Measurements from ENCODE around the gene SPRY4. TPM values are rescaled to one million over a fixed set of nuclear protein-coding genes. Genes with fewer than 3 reads are reported as not detected.

Gene SPRY4
- total and polyA plus RNA-seq, 2 of the 13 experiments (the other 11 are each of a cell fraction or from before 2014, with no cell fraction given) = 8.9 to 17.8 TPM

- ATAC-seq (no peak), FAIRE-seq (no peak), DNase-seq (ENCODE audit: low spot score) (no peak)
- peaks cover 4% of the 10 kb centered on the region for H3K79me2 ChIP-seq (ENCODE audit: insufficient read depth, low read length)
- no peak overlapping the region for H3K9ac ChIP-seq (ENCODE audit: insufficient read depth, low read depth, low read length)
- H3K4me2 ChIP-seq (ENCODE audit: low read depth, low read length) = no peak overlapping the region
- no peaks in the 10 kb centered on the region for H3K27me3 ChIP-seq (ENCODE audit: control insufficient read depth in 1 of 2, insufficient read depth in 2 of 2, low read length in 2 of 2)
- ChIA-PET POLR2A (no interaction called here), CTCF (ENCODE audit: low intra/inter-chr PET ratio, low total read pairs) (no interaction called here)
- H3K9me3 ChIP-seq (ENCODE audit: low read length) = no peaks in the 10 kb centered on the region
- peaks cover 0 to 4% of the 10 kb centered on the region in 2 experiments; a peak in 4 of 5 replicates for H3K36me3 ChIP-seq (replicated peaks in 1 of 2; ENCODE audit: control insufficient read depth in 1 of 2, insufficient read depth in 2 of 2, low read length in 2 of 2)
- no TSS peak for BruUV-seq (replicated peaks)
- H3K4me3 ChIP-seq (replicated peaks in 1 of 3; ENCODE audit: insufficient read depth in 1 of 3, low read depth in 2 of 3, low read length in 3 of 3) = no peak overlapping the region
- no peaks in the 10 kb centered on the region for H4K20me1 ChIP-seq (ENCODE audit: insufficient read depth, low read length)
- in situ Hi-C loops (cut with HindIII; ENCODE audit: extremely low pct_ligation_motif_present, low pct_unique_long_range_greater_than_20kb) = loop anchor here (5.0 to 25.0 kb wide), 2 partner anchors 143 to 242 kb away; no protein-coding TSS in a partner anchor
- WGBS (ENCODE audit: low lambda C conversion rate) = 92% methylated on average over 3 of the region's 3 CpGs
- no peak overlapping the region for H3K27ac ChIP-seq (ENCODE audit: extremely low read length, insufficient read depth, low read length)
- H3K4me1 ChIP-seq (ENCODE audit: insufficient read depth, low read length) = peaks cover 33% of the 10 kb centered on the region
- intact Hi-C loops (cut with micrococcal nuclease; ENCODE audit: unreplicated experiment) = no loop called here
- no peak for TF ChIP-seq GPN1 (CRISPR knock-in tag; IDR thresholded peaks at IDR 0.05; ENCODE audit: borderline replicate concordance)
- TF ChIP-seq ZNF550 (CRISPR knock-in tag; IDR thresholded peaks at IDR 0.05; ENCODE audit: borderline replicate concordance) = no peak
- TF ChIP-seq HIVEP1 (CRISPR knock-in tag; IDR thresholded peaks at IDR 0.05) = no peak
- TF ChIP-seq ZIK1 (CRISPR knock-in tag; IDR thresholded peaks at IDR 0.05; ENCODE audit: borderline replicate concordance, low read depth) = no peak
- TF ChIP-seq MLX (CRISPR knock-in tag; IDR thresholded peaks at IDR 0.05) = no peak
- TF ChIP-seq ZNF121 (CRISPR knock-in tag; IDR thresholded peaks at IDR 0.05) = peak; percentile 66
- TF ChIP-seq ZHX2 (IDR thresholded peaks at IDR 0.05; ENCODE audit: low read depth) = no peak
- no peak for TF ChIP-seq ZHX2 (CRISPR knock-in tag; IDR thresholded peaks at IDR 0.05; ENCODE audit: borderline replicate concordance)
- H2AFZ ChIP-seq (ENCODE audit: low read length) = no peak overlapping the region
These were observed 19.6 kb downstream of the SPRY4 start for GRCh38 chr5:142305211-142305610.

Measured in HepG2 (cell line).